ENCODE measurements around the gene PNKD.

GRCh38 chr2:218265626-218266025 is 4.7 kb upstream of the PNKD start:
- TF ChIP-seq EZH2phosphoT487 (IDR thresholded peaks at IDR 0.05; ENCODE audit: low read depth, severe bottlenecking, unreplicated experiment): no peak
- TF ChIP-seq, protein P1, sequence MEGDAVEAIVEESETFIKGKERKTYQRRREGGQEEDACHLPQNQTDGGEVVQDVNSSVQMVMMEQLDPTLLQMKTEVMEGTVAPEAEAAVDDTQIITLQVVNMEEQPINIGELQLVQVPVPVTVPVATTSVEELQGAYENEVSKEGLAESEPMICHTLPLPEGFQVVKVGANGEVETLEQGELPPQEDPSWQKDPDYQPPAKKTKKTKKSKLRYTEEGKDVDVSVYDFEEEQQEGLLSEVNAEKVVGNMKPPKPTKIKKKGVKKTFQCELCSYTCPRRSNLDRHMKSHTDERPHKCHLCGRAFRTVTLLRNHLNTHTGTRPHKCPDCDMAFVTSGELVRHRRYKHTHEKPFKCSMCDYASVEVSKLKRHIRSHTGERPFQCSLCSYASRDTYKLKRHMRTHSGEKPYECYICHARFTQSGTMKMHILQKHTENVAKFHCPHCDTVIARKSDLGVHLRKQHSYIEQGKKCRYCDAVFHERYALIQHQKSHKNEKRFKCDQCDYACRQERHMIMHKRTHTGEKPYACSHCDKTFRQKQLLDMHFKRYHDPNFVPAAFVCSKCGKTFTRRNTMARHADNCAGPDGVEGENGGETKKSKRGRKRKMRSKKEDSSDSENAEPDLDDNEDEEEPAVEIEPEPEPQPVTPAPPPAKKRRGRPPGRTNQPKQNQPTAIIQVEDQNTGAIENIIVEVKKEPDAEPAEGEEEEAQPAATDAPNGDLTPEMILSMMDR (IDR thresholded peaks at IDR 0.05; ENCODE audit: poor library complexity): no peak

All from hepatocyte (in vitro differentiated cells).